Lower leg skin (tissue), 4 donors: ENCODE measurements around the gene PIK3R1. TPM values are rescaled to one million over a fixed set of nuclear protein-coding genes. Genes with fewer than 3 reads are reported as not detected.
A peak's percentile ranks its signal among the peaks of the same experiment; 100 is the strongest.

Experiments used
- DNase-seq, 2 donors: peaks; one replicate each; pipeline ENCODE4 v3.0.0-alpha.2; 2019; ENCODE audit warnings: low spot score in 2 of 2
- H3K4me3 ChIP-seq: fragments of 200-600 bp; sonication (generic); 2 replicates; pipeline ENCODE4 v1.5.1; 2017; ENCODE audit warnings: mild to moderate bottlenecking, low read depth; ENCODE audit not compliant: poor library complexity, severe bottlenecking
- CTCF ChIP-seq, 3 donors: fragments of 450-650 bp; IDR thresholded peaks; one replicate each; pipeline ENCODE4 v1.5.1; 2016; ENCODE audit warnings: antibody characterized with exemption in 3 of 3, mild to moderate bottlenecking in 3 of 3, moderate library complexity in 2 of 3
- POLR2A ChIP-seq, 2 donors: fragments of 450-650 bp; IDR thresholded peaks; one replicate each; pipeline ENCODE4 v1.6.1; 2016 to 2017; ENCODE audit warnings: antibody characterized with exemption in 2 of 2, mild to moderate bottlenecking in 1 of 2, moderate library complexity in 1 of 2
- WGBS, 2 donors: methylation state at CpG; one replicate each; pipeline ENCODE4 v1.1.5; 2018; 5-methylcytosine and 5-hydroxymethylcytosine counted together
- intact Hi-C: fragments of 100-400 bp; cut with DNase I; formaldehyde crosslinking; loops from one replicate; pipeline ENCODE4 v1.15.0; 2023; ENCODE audit warnings: low total_unique reads
- total RNA-seq, 4 donors: library from RNA; depleted of rRNA; stranded (reverse); fragments of >200 nt; gene quantifications; one replicate each; pipeline ENCODE4 v1.1.0, GENCODE V29; 2016

PIK3R1 gene
- total RNA-seq, 4 donors from 2014 or later = 102 to 245 (median 137) TPM

- no peak for DNase-seq
- TF ChIP-seq POLR2A (IDR thresholded peaks at IDR 0.05) = no peak
- TF ChIP-seq CTCF (IDR thresholded peaks at IDR 0.05) = no peak
- H3K4me3 ChIP-seq = no peak overlapping the region
- WGBS, 2 donors = 22 to 24% methylated on average over 1 of the region's 1 CpG
- intact Hi-C loops = loop anchor here (5.0 to 10.0 kb wide), 2 partner anchors 168 to 676 kb away; no protein-coding TSS in a partner anchor
These were observed 71.0 kb downstream of the PIK3R1 start for GRCh38 chr5:68286612-68286912.

GRCh38 chr5:68287631-68287975 lies 72.0 kb downstream of the PIK3R1 start:
- DNase-seq = no peak
- TF ChIP-seq CTCF (IDR thresholded peaks at IDR 0.05) (no peak), POLR2A (IDR thresholded peaks at IDR 0.05) (no peak)
- intact Hi-C loops = loop anchor here (5.0 to 10.0 kb wide), 2 partner anchors 167 to 675 kb away; no protein-coding TSS in a partner anchor
- H3K4me3 ChIP-seq = no peak overlapping the region
- WGBS, 2 donors = 41 to 42% methylated on average over 8 of the region's 8 CpGs

- TF ChIP-seq POLR2A (IDR thresholded peaks at IDR 0.05) = no peak
- H3K4me3 ChIP-seq = peak overlapping the region; percentile 39
- intact Hi-C loops = loop anchor here (5.0 to 10.0 kb wide), 2 partner anchors 167 to 674 kb away; no protein-coding TSS in a partner anchor
- 0 to 3% methylated on average over 15 to 35 of the region's 45 CpGs for WGBS, 2 donors
- peak; percentile 48 to 91 for DNase-seq
These were observed 72.6 kb downstream of the PIK3R1 start for GRCh38 chr5:68287976-68288706.

GRCh38 chr5:68288707-68289134 lies 73.2 kb downstream of the PIK3R1 start:
- peak overlapping the region; percentile 39 for H3K4me3 ChIP-seq
- intact Hi-C loops = loop anchor here (5.0 to 10.0 kb wide), 2 partner anchors 166 to 674 kb away; no protein-coding TSS in a partner anchor
- DNase-seq = no peak
- TF ChIP-seq CTCF (IDR thresholded peaks at IDR 0.05) (no peak), POLR2A (IDR thresholded peaks at IDR 0.05) (no peak)
- WGBS, 2 donors = 15 to 17% methylated on average over 10 of the region's 10 CpGs

- TF ChIP-seq POLR2A (IDR thresholded peaks at IDR 0.05) (no peak), CTCF (IDR thresholded peaks at IDR 0.05) (no peak)
- H3K4me3 ChIP-seq = no peak overlapping the region
- WGBS, 2 donors = 41 to 49% methylated on average over 4 of the region's 4 CpGs
- intact Hi-C loops = loop anchor here (5.0 to 10.0 kb wide), 2 partner anchors 165 to 673 kb away; no protein-coding TSS in a partner anchor
- DNase-seq = no peak
These were observed 73.9 kb downstream of the PIK3R1 start for GRCh38 chr5:68289498-68289897.

GRCh38 chr5:68290260-68290674 lies 74.7 kb downstream of the PIK3R1 start:
- no peak for TF ChIP-seq POLR2A (IDR thresholded peaks at IDR 0.05)
- TF ChIP-seq CTCF (IDR thresholded peaks at IDR 0.05) = no peak
- intact Hi-C loops = no loop called here
- DNase-seq = no peak
- WGBS, 2 donors = 33 to 50% methylated on average over 4 of the region's 4 CpGs
- no peak overlapping the region for H3K4me3 ChIP-seq
